GM19043 (cell line): ENCODE measurements around the gene TBCC.
"Not testable (repeated sequence)": the region's sequence is repeated elsewhere in the genome, so short reads cannot be mapped to it uniquely, and the experiment has no call there.

Source experiments
- ATAC-seq: cut with Tn5 transposase; IDR thresholded peaks from one replicate; pipeline ENCODE4 v1.9.1; 2021; ENCODE audit warnings: low read depth; ENCODE audit not compliant: unreplicated experiment

TBCC gene

GRCh38 chr6:42740725-42741124, 5.2 kb downstream of the TBCC start:
- no peak for ATAC-seq

- ATAC-seq = no peak
Observed at GRCh38 chr6:42735976-42736375, 9.9 kb downstream of the TBCC start.

GRCh38 chr6:42733867-42734481, 11.9 kb downstream of the TBCC start:
- ATAC-seq = not testable (repeated sequence)

GRCh38 chr6:42729731-42730130, 16.2 kb downstream of the TBCC start:
- ATAC-seq = no peak

GRCh38 chr6:42727627-42728026, 18.3 kb downstream of the TBCC start:
- no peak for ATAC-seq

GRCh38 chr6:42727087-42727611, 18.8 kb downstream of the TBCC start:
- ATAC-seq = no peak

- ATAC-seq = peak; percentile 89
Observed at GRCh38 chr6:42726485-42727086, 19.3 kb downstream of the TBCC start.

GRCh38 chr6:42726026-42726425, 19.9 kb downstream of the TBCC start:
- ATAC-seq = no peak

- no peak for ATAC-seq
Observed at GRCh38 chr6:42724825-42725224, 21.1 kb downstream of the TBCC start.

GRCh38 chr6:42722497-42722896, 23.4 kb downstream of the TBCC start, which contains the start of gene PRPH2:
Gene PRPH2 (minus strand): TSS chr6:42722597. CDS start chr6:42722334, 263 bp downstream.
- ATAC-seq = no peak

- ATAC-seq = no peak
Observed at GRCh38 chr6:42720739-42721138, 25.2 kb downstream of the TBCC start.

- no peak for ATAC-seq
Observed at GRCh38 chr6:42715871-42716270, 30.0 kb downstream of the TBCC start.

GRCh38 chr6:42714098-42714761, 31.7 kb downstream of the TBCC start:
- ATAC-seq = no peak

- no peak for ATAC-seq
Observed at GRCh38 chr6:42711930-42712329, 34.0 kb downstream of the TBCC start.

GRCh38 chr6:42710316-42710715, 35.6 kb downstream of the TBCC start:
- ATAC-seq = no peak

GRCh38 chr6:42709871-42710270, 36.0 kb downstream of the TBCC start:
- ATAC-seq = no peak

- ATAC-seq = no peak
Observed at GRCh38 chr6:42708096-42708495, 37.8 kb downstream of the TBCC start.

- no peak for ATAC-seq
Observed at GRCh38 chr6:42707595-42707994, 38.3 kb downstream of the TBCC start.

- no peak for ATAC-seq
Observed at GRCh38 chr6:42704937-42705374, 40.9 kb downstream of the TBCC start.

- no peak for ATAC-seq
Observed at GRCh38 chr6:42704251-42704936, 41.5 kb downstream of the TBCC start.

GRCh38 chr6:42702786-42703185, 43.1 kb downstream of the TBCC start:
- not testable (repeated sequence) for ATAC-seq
